ENCODE data around the gene TSPAN15.
"Not testable (repeated sequence)": the region's sequence is repeated elsewhere in the genome, so short reads cannot be mapped to it uniquely, and the experiment has no call there.

TSPAN15 gene

DNA sequence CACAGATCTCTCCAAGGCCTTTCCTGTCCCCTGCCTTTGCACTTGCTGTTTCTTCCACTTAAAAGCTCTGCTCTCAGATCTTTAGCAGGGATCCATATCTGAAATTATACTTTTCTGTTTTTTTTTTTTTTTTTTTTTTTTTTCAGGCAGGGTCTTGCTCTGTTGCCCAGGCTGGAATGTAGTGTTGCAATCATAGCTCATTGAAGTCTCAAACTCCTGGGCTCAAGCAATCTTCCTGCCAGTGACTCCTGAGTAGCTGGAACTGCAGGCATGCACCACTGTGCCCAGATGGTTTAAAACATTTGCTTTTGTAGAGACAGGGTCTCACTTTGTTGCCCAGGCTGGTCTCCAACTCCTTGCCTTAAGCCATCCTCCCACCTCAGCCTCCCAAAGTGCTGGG is 5.0 kb upstream of the TSPAN15 start:
- DNase-seq (ENCODE audit: low read depth in 2 of 2), result no peak

DNA sequence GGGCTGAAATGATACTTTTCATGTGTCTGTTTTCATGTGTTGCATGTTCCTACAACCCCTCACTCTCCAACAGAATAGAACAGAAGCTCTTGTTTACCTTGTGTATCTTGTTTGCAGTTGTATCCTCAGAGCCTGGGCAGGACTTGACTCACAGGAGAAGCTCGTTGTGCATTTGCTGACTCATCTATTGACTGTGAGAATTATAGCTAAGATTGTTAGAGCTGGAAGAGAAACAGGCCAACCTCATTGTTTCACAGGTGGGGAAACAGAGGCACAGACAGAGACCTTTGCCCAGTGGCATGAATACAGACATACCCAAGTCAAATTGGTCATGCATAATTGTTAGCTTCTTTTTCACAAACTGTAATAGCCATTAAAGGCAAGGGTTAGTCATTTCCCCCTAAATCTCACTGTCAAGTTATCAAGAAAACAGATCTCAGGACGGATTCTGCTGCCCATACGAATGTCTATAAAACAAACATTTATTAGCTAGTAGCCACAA is 4.6 kb upstream of the TSPAN15 start:
- peak; percentile 17 to 23 for DNase-seq (ENCODE audit: low read depth in 2 of 2)

DNA sequence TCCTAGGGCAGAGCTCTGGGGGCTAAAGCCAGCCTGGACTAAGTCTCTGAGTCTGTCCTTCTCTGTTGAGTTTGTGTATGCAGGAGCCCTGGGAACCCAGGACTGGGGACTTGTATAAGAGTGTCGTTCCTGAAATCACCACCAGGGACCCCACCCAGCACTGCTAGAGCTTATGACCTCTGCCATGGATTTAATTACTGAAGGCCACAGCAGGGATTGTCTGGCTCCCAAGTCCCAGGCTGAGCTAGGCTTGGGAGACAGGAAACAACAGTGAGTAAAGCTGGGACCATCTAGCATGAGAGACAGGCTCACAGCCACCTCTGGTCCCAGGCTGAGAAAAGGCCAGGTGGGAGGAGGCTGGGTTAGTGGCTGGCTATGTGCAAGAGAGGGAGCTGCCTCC is 1.4 kb upstream of the TSPAN15 start:
- DNase-seq (ENCODE audit: low read depth in 2 of 2), result no peak

DNA sequence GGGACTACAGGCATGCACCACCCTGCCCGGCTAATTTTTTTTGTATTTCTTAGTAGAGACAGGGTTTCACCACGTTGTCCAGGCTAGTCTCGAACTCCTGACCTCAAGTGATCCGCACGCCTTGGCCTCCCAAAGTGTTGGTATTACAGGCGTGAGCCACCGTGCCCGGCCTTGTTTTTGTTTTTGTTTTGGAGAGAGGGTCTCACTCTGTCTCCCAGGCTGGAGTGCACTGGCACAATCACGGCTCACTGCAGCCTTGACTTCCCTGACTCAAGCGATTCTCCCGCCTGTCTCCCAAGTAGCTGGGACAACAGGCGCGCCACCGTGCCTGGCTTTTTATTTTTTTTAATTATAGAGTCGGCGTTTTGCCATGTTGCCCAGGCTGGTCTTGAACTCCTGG is 870 bp upstream of the TSPAN15 start:
- not testable (repeated sequence) for DNase-seq (ENCODE audit: low read depth in 2 of 2)

DNA sequence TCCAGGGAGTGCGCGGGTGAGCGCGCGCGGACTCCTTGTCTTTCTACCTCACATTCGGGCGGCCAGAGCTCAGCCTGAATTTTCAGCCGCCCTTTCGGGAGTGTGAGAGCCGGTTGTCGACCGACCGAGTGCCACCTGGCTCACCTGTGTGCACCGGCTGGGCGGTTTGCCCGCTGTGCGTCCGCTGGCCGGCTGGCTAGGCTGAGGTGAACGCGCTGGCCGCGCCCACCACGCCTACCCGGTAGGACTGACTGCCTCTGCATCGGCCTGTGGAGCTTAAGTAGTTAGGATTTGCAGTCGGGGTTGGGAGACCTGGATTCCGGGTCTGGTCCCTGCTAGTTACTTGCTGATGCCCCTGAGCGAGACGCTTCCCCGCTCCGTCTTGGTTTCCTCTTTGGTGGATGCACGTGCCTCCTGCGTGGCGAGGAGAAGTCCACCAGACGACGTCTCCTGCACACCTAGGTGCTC is 553 bp downstream of the TSPAN15 start:
- DNase-seq (ENCODE audit: low read depth in 2 of 2), result no peak

DNA sequence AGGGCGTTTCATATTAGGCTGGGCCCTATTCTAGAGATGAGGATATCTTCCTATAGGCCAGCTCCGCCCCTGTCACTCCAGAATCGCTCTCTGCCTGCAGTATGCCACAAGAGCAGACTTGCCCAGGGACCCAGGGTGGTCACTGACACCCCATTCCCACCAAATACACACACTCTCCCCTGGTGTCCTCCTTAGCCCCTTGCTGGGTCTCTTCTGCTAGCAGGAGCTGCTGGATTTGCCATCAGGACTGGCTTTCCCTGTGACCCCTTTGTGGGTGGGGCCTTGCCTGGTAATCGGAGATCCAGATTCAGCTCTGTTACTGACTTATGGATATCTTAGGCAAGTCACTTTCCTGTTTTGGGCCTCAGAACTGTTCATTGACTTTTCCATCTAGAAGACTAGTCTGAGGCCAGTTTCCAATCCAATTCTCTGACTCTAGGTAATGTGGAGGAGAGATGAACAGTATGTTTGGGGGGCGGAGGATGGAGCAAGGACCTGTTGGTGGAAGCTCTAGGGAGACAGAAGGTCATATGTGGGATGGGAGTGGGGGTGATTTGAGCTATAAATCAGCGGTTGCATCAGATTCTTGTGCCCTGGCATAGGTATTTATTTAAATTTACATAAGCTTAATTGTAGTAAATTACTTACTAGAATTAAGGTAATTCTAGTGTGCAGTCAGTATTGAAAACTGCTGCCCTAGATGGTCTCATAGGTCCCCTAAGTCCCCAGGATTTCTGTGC is 1.6 kb downstream of the TSPAN15 start:
- no peak for DNase-seq (ENCODE audit: low read depth in 2 of 2)

DNA sequence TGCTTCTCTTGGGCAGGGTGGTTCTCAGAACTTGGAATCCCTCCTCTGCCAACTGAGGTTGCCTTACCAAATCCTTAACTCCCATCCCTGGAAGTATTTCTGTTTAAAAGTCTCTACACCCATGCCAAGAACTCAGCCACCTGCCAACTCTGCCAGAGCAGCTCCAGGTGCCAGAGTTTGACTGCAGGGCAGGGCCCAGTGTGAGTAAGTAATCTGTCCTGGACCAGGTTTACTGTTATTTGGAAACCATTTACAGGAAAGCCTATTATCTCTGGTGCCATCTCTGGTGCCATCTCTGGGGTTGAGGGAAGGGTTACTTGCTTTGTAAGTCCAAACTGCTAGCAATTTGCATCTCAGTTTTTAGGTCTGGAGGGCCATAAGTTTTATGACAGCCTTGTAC is 2.5 kb downstream of the TSPAN15 start:
- DNase-seq (ENCODE audit: low read depth in 2 of 2), result no peak

DNA sequence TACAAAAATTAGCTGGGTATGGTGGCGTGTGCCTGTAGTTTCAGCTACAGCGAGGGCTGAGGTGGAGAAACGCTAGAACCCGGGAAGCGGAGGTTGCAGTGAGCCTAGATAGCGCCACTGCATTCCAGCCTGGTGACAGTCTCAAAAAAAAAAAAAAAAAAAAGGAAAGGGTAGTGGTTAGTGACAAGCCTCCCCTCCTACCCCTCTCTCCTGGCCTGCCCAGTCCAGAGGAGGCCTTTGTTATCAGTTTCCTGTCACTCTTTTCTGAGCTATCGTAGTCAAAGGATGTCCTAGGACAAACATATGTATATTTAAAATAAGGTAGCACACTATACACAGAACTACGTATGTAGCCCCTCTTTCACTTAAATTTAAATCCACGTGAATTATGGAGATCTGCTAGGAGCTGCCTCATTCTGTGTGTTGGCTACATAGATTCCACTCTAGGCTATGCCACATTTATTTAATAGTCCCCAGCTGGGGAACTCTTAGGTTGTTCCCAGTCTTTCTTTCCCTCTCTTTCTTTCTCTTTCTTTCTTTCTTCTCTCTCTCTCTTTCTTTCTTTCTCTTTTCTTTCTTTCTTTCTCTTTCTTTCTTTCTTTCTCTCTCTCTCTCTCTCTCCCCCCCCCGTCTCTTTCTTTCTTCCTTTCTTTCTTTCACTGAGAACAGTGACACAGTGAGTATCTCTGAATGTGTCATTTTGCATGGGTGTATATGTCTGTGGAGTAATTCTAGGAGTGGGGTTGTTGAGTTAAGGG is 3.9 kb downstream of the TSPAN15 start:
- no peak for DNase-seq (ENCODE audit: low read depth in 2 of 2)

DNA sequence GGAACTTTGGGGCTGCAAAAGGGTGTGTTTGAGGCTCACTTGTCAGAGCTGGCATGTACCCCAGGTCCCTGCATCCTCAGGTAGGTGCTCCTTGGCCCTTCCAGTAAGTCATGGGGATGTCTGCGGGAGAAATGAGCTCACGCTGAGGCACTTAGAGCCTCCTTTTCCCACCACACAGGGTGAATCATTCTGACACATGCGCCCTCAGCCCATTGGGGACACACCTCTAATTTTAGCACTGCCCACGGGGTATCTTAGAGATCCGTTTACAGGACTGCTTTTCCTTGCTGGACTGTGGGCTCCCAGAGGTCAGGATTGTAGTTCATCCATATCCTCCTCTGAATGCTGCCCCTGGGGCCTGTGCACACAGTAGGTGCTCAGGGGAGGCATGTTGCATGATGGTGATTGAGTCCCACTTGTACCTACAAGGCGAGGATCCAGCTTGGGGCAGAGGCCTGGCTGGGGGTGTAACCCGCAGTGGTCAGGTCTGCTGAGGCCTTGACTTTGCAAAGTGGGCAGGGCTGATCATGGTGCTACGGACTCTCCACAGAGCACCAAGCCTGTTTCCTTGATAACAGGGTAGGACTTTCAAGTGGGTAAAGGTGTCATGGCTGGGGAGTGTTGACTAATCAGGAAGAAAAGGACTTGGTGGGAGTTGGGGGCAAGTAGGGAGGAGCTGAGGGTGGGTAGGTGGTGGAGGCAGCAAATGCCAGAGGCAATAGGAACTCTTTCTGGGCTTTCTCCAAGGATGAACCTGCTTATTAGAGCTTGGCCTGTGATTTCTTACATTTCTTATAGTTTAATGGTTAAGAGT is 5.8 kb downstream of the TSPAN15 start:
- DNase-seq (ENCODE audit: low read depth in 2 of 2), result no peak

DNA sequence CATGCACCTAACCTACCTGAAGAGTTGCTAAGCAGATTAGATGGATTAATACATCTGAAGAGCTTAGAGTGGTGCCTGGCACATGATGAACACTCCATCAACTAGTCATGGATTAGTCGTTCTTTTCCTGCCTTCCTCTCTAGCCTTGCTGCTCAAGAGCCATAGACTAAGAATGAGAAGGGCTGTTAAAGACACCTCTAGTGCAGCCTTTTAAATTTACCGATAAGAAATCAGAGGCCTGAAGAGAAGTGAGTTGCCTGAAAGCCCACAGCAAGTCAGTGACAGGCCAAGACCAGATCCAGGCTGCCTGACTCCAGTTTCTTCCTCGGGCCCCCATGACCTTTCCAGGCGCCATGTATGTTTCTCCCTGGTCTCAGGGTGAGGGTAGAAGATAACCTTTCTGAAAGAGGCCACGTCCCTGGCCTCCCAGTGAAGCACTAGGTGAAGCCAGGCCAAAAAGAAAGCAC is 6.5 kb downstream of the TSPAN15 start:
- no peak for DNase-seq (ENCODE audit: low read depth in 2 of 2)

DNA sequence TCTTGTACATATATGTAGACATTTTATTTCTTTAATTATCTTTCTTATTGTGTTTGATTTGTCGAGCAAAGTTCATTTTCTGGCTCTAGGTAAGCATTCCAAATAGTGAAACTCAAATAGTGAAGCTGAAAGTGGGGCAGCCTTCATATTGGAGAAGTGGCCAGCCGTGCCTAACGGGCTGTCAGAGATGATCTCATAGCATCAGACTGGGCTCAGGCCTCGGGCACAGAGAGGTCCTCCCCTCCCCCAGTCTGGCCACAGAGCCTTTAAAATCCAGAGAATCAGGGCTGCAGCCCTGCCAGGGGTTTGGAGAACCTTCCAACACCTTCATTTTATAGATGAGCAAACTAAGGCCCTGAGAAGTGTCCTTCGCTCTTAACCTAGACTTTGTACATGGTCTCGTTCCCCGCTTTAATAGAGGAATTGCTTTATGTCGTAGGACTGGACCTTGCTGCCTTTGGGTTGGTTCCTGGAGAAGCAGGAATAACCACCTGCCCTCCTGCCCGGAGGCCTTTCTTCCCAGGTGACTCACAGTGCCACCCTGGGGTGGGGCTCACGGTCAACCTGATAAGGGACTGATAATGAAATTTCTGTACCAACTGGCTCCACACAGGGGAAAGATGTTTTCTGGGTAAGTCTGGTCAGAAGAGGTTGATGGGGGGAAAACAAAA is 7.3 kb downstream of the TSPAN15 start:
- DNase-seq (ENCODE audit: low read depth in 2 of 2), result no peak

DNA sequence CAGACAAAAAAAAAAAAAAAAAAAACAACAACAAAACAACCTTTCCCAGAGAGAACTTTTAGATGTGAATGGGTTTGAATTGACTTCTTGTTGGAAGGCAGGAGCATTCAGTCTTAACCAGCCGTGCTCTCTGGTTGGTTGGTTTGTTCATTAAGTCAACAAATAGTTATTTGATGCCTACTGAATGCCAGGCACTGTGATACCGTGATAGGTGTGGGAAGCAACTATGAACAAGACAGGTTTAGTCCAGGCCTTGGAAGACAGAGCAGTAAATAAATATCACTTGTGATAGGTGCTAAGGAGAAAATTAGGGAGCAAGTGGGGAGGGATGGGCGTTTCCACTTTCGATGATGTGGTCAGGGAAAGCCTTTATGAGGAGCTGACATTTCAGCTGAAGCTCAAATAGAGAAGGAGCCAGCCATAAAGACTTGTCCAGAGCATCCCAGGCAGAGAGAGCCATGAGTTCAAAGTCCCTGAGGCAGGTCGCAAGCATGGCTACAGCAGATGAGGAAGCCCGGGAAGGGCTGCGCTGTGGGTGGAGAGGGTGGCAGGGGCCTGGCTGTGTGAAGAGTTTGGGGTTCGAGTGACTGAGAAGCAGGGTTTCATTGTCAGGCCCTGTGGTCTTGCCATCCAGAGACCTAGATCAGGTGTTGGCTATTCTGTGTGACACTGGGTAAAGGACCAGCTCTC is 8.0 kb downstream of the TSPAN15 start:
- no peak for DNase-seq (ENCODE audit: low read depth in 2 of 2)

DNA sequence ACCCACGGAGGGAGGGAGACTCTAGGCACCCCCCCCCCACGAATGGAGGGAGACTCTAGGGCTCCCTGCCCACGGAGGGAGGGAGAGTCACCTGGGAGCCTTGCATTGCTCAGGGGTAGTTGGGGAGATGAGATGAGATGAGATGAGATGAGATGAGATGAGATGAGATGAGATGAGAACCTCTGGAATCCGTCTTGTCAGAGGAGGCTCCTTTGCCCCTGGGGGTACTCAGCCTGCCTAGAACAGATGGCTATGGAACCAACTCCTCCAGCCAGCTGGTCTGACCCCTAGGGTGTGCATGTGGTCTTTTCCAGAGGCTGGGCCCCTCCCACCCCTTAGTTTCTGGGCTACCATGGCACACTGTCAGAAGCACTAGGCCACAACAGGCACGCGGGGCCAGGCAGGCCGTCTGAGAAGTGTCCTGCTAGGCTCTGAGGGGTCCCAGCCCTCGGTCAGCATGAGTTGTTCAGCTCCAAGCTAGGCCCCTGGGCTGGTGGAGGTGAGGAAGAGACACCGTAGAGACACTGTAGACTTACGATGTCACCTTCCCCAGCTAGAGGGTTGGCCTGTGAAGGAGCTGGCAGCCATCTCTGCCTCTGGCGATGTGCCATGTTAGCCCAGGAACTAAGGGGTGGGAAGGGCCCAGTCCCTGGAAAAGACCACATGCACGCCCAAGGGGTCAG is 8.8 kb downstream of the TSPAN15 start:
- DNase-seq (ENCODE audit: low read depth in 2 of 2), result no peak

DNA sequence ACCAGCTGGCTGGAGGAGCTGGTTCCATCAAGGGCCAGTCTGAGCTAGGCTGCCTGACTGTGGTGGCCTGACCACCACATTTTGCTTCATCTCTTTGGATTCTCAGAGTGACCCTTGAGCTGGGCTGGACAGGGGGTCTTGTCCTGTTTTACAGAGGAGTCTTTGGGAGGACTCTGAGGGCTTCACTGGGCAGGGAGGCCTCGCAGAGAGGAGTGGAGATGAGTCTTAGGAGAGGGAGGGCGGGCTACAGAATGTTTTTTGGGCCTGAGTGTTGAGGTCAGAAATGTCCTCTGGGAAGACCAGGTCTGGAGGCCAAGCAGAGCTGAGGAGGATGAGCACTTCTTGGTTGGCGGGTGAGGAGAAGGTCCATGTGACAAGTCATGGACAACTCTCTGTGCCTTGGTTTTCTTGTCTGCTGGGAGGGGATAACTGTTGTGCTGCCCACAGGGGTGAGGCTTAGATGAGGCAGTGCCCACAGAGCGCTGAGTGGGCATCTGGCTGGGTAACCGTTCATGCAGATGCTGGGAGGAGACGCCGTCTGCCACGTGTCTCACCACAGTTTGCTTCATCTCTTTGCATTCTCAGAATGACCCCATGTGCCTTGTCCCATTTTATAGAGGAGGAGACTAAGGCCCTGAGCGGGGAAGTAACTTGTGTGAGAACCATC is 9.4 kb downstream of the TSPAN15 start:
- DNase-seq (ENCODE audit: low read depth in 2 of 2), result no peak

DNA sequence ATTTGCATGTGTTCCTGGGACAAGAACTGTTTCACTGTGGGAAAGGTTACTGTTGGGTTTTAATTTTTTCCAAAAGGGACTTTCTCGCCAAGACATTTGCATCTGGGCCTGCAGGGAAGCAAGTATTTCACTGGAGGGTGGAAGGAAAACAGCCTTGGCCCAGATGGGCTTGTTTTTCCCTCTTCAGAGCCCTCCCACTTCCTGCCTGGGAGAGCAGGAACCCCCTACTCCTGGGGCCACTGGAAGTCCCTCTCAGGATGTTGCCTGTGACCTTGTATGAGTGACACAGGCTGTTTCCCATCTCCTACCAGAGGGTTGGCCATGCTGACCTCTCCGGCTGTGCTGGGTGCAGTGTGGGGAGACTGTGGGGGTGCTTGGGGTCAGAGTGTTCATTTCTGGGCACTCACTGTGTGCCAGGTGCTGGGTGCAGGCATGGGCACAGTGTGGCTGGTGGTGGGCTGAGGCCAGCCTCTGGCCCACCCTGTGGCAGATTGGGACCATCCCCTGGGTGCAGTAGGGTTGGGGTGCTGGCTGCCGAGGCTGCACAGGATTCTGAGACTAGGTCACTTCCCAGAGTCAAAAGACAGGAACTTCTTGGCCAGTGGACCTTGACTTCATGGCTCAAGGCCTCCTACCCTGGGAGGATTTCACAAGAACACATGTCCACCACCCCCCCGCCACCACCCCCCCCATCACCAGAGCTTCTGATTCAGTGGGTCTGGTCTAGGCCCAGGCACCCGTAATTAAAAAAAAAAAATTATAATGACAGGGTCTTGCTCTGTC is 10.2 kb downstream of the TSPAN15 start:
- DNase-seq (ENCODE audit: low read depth in 2 of 2), result no peak

DNA sequence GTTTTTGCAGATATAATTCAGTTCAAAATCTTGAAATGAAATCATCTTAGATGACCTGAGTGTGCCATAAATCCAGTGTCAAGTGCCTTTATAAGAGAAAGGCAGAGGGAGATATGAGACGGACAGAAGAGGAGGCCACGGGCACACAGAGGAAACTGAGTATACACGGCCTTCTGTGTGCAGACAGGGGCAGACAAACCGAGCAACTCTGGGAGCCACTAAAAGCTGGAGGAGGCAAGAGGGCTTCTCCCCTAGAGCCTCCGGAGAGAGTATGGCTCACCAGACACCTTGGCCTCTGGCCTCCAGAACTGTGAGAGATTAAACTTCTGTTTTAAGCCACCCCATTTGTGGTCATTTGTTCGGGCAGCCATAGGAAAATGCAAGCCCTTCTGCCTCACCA is 12.6 kb downstream of the TSPAN15 start:
- DNase-seq (ENCODE audit: low read depth in 2 of 2), result no peak

DNA sequence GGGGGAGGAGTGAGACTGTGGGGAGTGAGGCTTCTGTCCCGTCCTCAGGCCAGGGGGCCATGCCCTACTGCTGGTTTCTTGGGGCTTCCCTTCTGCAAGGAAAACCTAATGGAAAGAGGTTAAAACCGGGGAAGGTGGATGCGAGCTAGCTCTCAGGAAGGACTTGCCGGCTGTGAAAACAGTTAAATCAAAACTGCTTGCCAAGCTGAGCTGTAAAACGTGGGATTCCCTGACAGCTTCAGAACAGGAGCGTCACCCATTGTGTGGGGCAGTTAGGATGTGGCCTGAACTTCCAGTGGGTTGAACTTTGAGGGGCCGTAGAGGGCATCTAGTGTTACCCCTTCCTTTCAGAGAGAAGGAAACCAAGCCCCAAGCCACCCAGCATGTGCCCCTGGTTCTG is 13.1 kb downstream of the TSPAN15 start:
- no peak for DNase-seq (ENCODE audit: low read depth in 2 of 2)

DNA sequence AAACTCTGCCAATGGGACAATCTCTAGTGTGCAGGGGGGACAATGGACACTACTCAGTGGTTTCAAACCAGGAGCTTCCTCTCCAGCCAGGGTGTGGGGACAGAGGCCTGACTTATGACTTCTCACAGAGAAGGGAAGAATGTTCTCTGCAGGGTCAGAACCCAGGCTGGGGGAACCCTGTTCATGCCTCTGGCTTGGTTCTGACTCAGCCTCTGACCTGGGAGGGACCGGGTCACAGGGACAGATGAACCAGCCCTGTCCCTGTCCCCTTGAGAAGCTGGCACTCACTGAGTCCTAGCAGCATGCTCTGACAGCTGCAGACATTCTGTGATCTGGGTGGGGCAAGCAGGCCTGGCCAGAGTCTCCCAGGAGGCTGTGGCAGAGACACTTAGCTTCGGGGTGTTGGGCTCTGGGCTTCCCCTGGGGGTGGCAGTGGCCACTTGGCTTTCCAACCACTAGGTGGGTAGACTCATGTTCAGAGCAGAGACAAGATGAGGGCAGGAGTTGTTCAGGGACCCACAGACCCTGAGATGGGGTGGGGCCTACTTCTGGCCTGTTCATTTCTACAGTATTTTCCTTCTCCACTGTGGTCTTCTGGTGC is 13.6 kb downstream of the TSPAN15 start:
- no peak for DNase-seq (ENCODE audit: low read depth in 2 of 2)

Measured in fibroblast of skin of left biceps (primary cell).